HepG2 (cell line): ENCODE data around the gene ST6GALNAC2. TPM values are rescaled to one million over a fixed set of nuclear protein-coding genes. Genes with fewer than 3 reads are reported as not detected.

ENCODE experiments used
- ATAC-seq: fragments of 200-7000 bp; cut with Tn5 transposase; 3 replicates; pipeline ENCODE4 v1.9.1; 2020; ENCODE audit warnings: mild to moderate bottlenecking, moderate library complexity
- BruUV-seq: library from RNA; stranded (reverse); fragments of 400-500 nt; replicated peaks from 2 replicates; lab custom pipeline; 2021; lab: Mats Ljungman, UMichigan
- CTCF ChIA-PET: fragments of 300-600 bp; formaldehyde crosslinking; extraction: SDS; loops from one replicate; lab custom pipeline; 2021; ENCODE audit warnings: low total read pairs, inconsistent platforms, low intra/inter-chr PET ratio; lab: Yijun Ruan, JAX
- POLR2A ChIA-PET: fragments of 350-600 bp; sonication (Branson Sonifier 250); formaldehyde crosslinking; loops from one replicate; lab custom pipeline; 2020; ENCODE audit warnings: antibody characterized with exemption, inconsistent platforms; lab: Yijun Ruan, JAX
- DNase-seq: peaks from one replicate; pipeline ENCODE4 v3.0.0-alpha.2; 2015; ENCODE audit warnings: low spot score
- FAIRE-seq: peaks from 3 replicates; lab custom pipeline; 2011; peaks lifted over from hg19 to GRCh38; lab: Jason Lieb, UNC
- H2AFZ ChIP-seq: one replicate; pipeline ENCODE4 v1.6.1; 2011; ENCODE audit warnings: low read length, inconsistent platforms
- H3K27ac ChIP-seq: fragments of 300-600 bp; 3 replicates; pipeline ENCODE4 v1.8.0; 2011; ENCODE audit warnings: mixed run types, mild to moderate bottlenecking, mixed read lengths, low read length, inconsistent platforms; ENCODE audit not compliant: insufficient read depth; ENCODE audit errors: extremely low read length
- H3K27me3 ChIP-seq, 2 experiments: fragments of 200-600 bp in 1 of 2; 2 replicates in 1 of 2; 3 replicates in 1 of 2; pipeline versions ENCODE4 v1.6.0 to v1.8.0; 2011; ENCODE audit warnings: low read length in 2 of 2, mild to moderate bottlenecking in 2 of 2, moderate library complexity in 2 of 2, inconsistent platforms in 1 of 2; ENCODE audit not compliant: insufficient read depth in 2 of 2, control insufficient read depth in 1 of 2
- H3K36me3 ChIP-seq, 2 experiments: fragments of 200-600 bp in 1 of 2; replicated peaks in 1 of 2; 2 replicates in 1 of 2; 3 replicates in 1 of 2; pipeline versions ENCODE4 v1.5.1 to v1.8.0; 2011; ENCODE audit warnings: low read length in 2 of 2, inconsistent platforms in 1 of 2; ENCODE audit not compliant: insufficient read depth in 2 of 2, control insufficient read depth in 1 of 2
- H3K4me1 ChIP-seq: 2 replicates; pipeline ENCODE4 v1.5.1; 2012; ENCODE audit warnings: low read length, inconsistent platforms; ENCODE audit not compliant: insufficient read depth
- H3K4me2 ChIP-seq: 2 replicates; pipeline ENCODE4 v1.6.0; 2011; ENCODE audit warnings: low read depth, low read length, inconsistent platforms
- H3K4me3 ChIP-seq, 3 experiments: fragments of 200-600 bp in 1 of 3; sonication (generic), shearing (Covaris generic) in 1 of 3; replicated peaks in 1 of 3; 2 replicates each; pipeline ENCODE4 v1.5.1; 2011 to 2016; ENCODE audit warnings: low read length in 3 of 3, inconsistent platforms in 2 of 3, low read depth in 2 of 3, mild to moderate bottlenecking in 2 of 3, control low read depth in 1 of 3, mixed read lengths in 1 of 3; ENCODE audit not compliant: insufficient read depth in 1 of 3
- H3K79me2 ChIP-seq: one replicate; pipeline ENCODE4 v1.6.1; 2011; ENCODE audit warnings: low read length, inconsistent platforms; ENCODE audit not compliant: insufficient read depth
- H3K9ac ChIP-seq: 2 replicates; pipeline ENCODE4 v1.6.0; 2011; ENCODE audit warnings: mild to moderate bottlenecking, low read depth, low read length, inconsistent platforms; ENCODE audit not compliant: insufficient read depth
- H3K9me3 ChIP-seq: 2 replicates; pipeline ENCODE4 v1.5.1; 2012; ENCODE audit warnings: mild to moderate bottlenecking, low read length
- H4K20me1 ChIP-seq: 2 replicates; pipeline ENCODE4 v1.6.0; 2011; ENCODE audit warnings: inconsistent platforms, mild to moderate bottlenecking, low read length, moderate library complexity; ENCODE audit not compliant: insufficient read depth
- CREB1 ChIP-seq, 2 experiments: fragments of 450-650 bp in 1 of 2; IDR thresholded peaks; 2 replicates each; pipeline ENCODE4 v1.6.1; 2016 to 2017; ENCODE audit warnings: control low read depth in 1 of 2, mild to moderate bottlenecking in 1 of 2, missing compliant biosample characterization in 1 of 2, missing genetic modification characterization in 1 of 2
- MAZ ChIP-seq, 2 experiments: sonication (generic) in 1 of 2; formaldehyde crosslinking in 1 of 2; IDR thresholded peaks; 2 replicates each; pipeline versions ENCODE4 v1.5.0 to v1.6.1; 2012 to 2020; ENCODE audit warnings: low read depth in 2 of 2, mild to moderate bottlenecking in 2 of 2, borderline replicate concordance in 1 of 2, improper control_type of control experiment in 1 of 2, low read length in 1 of 2, missing genetic modification reagents in 1 of 2, moderate library complexity in 1 of 2
- NCOR1 ChIP-seq: fragments of 200-600 bp; sonication (generic); IDR thresholded peaks from 2 replicates; pipeline ENCODE4 v1.7.0; 2017; ENCODE audit warnings: antibody characterized with exemption, low read length, borderline replicate concordance
- POGK ChIP-seq: sonication (generic); formaldehyde crosslinking; conservative IDR thresholded peaks from 2 replicates; pipeline ENCODE4 v1.8.0; 2022; ENCODE audit warnings: mild to moderate bottlenecking, moderate library complexity, missing genetic modification reagents
- PRDM10 ChIP-seq: sonication (generic); formaldehyde crosslinking; IDR thresholded peaks from 2 replicates; pipeline ENCODE4 v1.4.0; 2020; ENCODE audit warnings: low read depth, missing genetic modification reagents
- SNRNP70 ChIP-seq: fragments of 200-400 bp; formaldehyde crosslinking; IDR thresholded peaks from 2 replicates; pipeline ENCODE4 v1.6.1; 2017; ENCODE audit warnings: mild to moderate bottlenecking, low read depth, low read length, moderate library complexity
- TBP ChIP-seq: sonication (generic); formaldehyde crosslinking; IDR thresholded peaks from 2 replicates; pipeline ENCODE4 v1.5.0; 2020; ENCODE audit warnings: missing genetic modification reagents
- ZBTB33 ChIP-seq: sonication (generic); formaldehyde crosslinking; IDR thresholded peaks from 2 replicates; pipeline ENCODE4 v1.4.0; 2020; ENCODE audit warnings: missing genetic modification reagents
- ZFP36L2 ChIP-seq: sonication (generic); formaldehyde crosslinking; IDR thresholded peaks from 2 replicates; pipeline ENCODE4 v1.4.0; 2020; ENCODE audit warnings: missing genetic modification reagents
- ZFP37 ChIP-seq: sonication (generic); formaldehyde crosslinking; IDR thresholded peaks from 2 replicates; pipeline ENCODE4 v1.4.0; 2020; ENCODE audit warnings: missing genetic modification reagents, borderline replicate concordance
- ZMYM3 ChIP-seq: sonication (generic); formaldehyde crosslinking; IDR thresholded peaks from 2 replicates; pipeline ENCODE4 v1.5.1; 2020; ENCODE audit warnings: mild to moderate bottlenecking, missing genetic modification reagents
- ZNF225 ChIP-seq: sonication (generic); formaldehyde crosslinking; IDR thresholded peaks from 2 replicates; pipeline ENCODE4 v1.4.0; 2020; ENCODE audit warnings: mild to moderate bottlenecking, missing genetic modification reagents
- ZNF460 ChIP-seq: sonication (generic); formaldehyde crosslinking; IDR thresholded peaks from 2 replicates; pipeline ENCODE4 v1.5.1; 2020; ENCODE audit warnings: missing genetic modification reagents, mild to moderate bottlenecking, borderline replicate concordance
- ZNF607 ChIP-seq: sonication (generic); formaldehyde crosslinking; IDR thresholded peaks from 2 replicates; pipeline ENCODE4 v1.5.1; 2020; ENCODE audit warnings: missing genetic modification reagents, mild to moderate bottlenecking, borderline replicate concordance
- ZNF629 ChIP-seq: sonication (generic); formaldehyde crosslinking; conservative IDR thresholded peaks from 2 replicates; pipeline ENCODE4 v1.5.0; 2020; ENCODE audit warnings: missing genetic modification reagents
- WGBS: methylation state at CpG from one replicate; pipeline ENCODE4 v1.1.6; 2017; ENCODE audit warnings: low lambda C conversion rate; 5-methylcytosine and 5-hydroxymethylcytosine counted together
- in situ Hi-C: cut with HindIII; loops from 2 replicates; pipeline ENCODE4 v1.10.0; 2017; ENCODE audit warnings: low pct_unique_long_range_greater_than_20kb; ENCODE audit not compliant: extremely low pct_ligation_motif_present
- intact Hi-C: fragments of 100-400 bp; cut with micrococcal nuclease; formaldehyde crosslinking; loops from one replicate; pipeline ENCODE4 v1.10.0; 2022; ENCODE audit not compliant: unreplicated experiment
- polyA plus RNA-seq, 8 experiments: library from polyadenylated mRNA; depleted of rRNA in 3 of 8; stranded (reverse) in 7 of 8; unstranded in 1 of 8; fragments of >200 nt; fragmentation: Illumina TruSeq in 4 of 8; extraction: Trizol in 4 of 8; gene quantifications; 2 replicates each; pipeline versions ENCODE4 v1.2.1 to v1.2.3, GENCODE V29; 2011 to 2016; ENCODE audit warnings: low read depth in 4 of 8, missing spikeins in 1 of 8, mixed read lengths in 1 of 8; ENCODE audit not compliant: insufficient read depth in 1 of 8
- total RNA-seq, 5 experiments: library from RNA; depleted of rRNA; stranded (reverse); fragments of >200 nt; fragmentation: Illumina TruSeq; extraction: Trizol; gene quantifications; 2 replicates each; pipeline ENCODE4 v1.2.3, GENCODE V29; 2016; ENCODE audit warnings: low read depth in 1 of 5

The ST6GALNAC2 gene
- total and polyA plus RNA-seq, 2 of the 13 experiments (the other 11 are each of a cell fraction or from before 2014, with no cell fraction given): 0.12 to 0.49 TPM

GRCh38 chr17:76536511-76537287, 49.0 kb downstream of the ST6GALNAC2 start:
- H2AFZ ChIP-seq: no peak overlapping the region
- peaks cover 50% of the 10 kb centered on the region for H3K4me1 ChIP-seq
- DNase-seq: no peak
- no peaks in the 10 kb centered on the region for H3K79me2 ChIP-seq
- in situ Hi-C loops: no loop called here
- intact Hi-C loops: no loop called here
- H3K9ac ChIP-seq: no peak overlapping the region
- WGBS: 92% methylated on average over 23 of the region's 25 CpGs
- no peak for FAIRE-seq
- H3K27ac ChIP-seq: no peak overlapping the region
- H3K36me3 ChIP-seq: peaks cover 0 to 1% of the 10 kb centered on the region in 2 experiments; a peak in 1 of 5 replicates
- ChIA-PET POLR2A (interaction anchor here (1.2 to 5.0 kb wide), 4 partner anchors 9 to 36 kb away, joined by 3 to 30 read pairs (median 6); no protein-coding TSS in a partner anchor), CTCF (no interaction called here)
- no peak overlapping the region for H3K4me2 ChIP-seq
- H3K9me3 ChIP-seq: no peaks in the 10 kb centered on the region
- H4K20me1 ChIP-seq: no peaks in the 10 kb centered on the region
- H3K27me3 ChIP-seq: no peaks in the 10 kb centered on the region
- no peak overlapping the region for H3K4me3 ChIP-seq
- peak; percentile 42; the same call in 1 of the 2 replicates for TF ChIP-seq ZBTB33 (CRISPR knock-in tag)
- no peak for TF ChIP-seq MAZ (IDR thresholded peaks at IDR 0.05; ENCODE audit: borderline replicate concordance, low read depth, low read length)
- no peak for TF ChIP-seq MAZ (CRISPR knock-in tag; IDR thresholded peaks at IDR 0.05; ENCODE audit: low read depth)
- TF ChIP-seq NCOR1: no peak
- TF ChIP-seq ZNF629 (CRISPR knock-in tag): peak; percentile 88
- TF ChIP-seq ZNF607 (CRISPR knock-in tag): no peak
- no peak for TF ChIP-seq ZFP37 (CRISPR knock-in tag)
- no peak for TF ChIP-seq PRDM10
- no peak for TF ChIP-seq SNRNP70
- no peak for TF ChIP-seq CREB1 (IDR thresholded peaks at IDR 0.05)
- no peak for TF ChIP-seq CREB1 (CRISPR knock-in tag; IDR thresholded peaks at IDR 0.05)
- peak; percentile 70 for TF ChIP-seq ZMYM3 (CRISPR knock-in tag)
- TF ChIP-seq ZNF225 (CRISPR knock-in tag): no peak
- no peak for TF ChIP-seq ZFP36L2 (CRISPR knock-in tag)
- no peak for TF ChIP-seq POGK (CRISPR knock-in tag)
- no peak for TF ChIP-seq TBP
- no peak for TF ChIP-seq ZNF460 (CRISPR knock-in tag)
- TF ChIP-seq, all 625 proteins: peak for 3
- no peak for ATAC-seq
- BruUV-seq: no TSS peak
